Left forelimb (tissue), 1 donor: ENCODE measurements around the gene GBP7.
"Not testable (repeated sequence)": the region's sequence is repeated elsewhere in the genome, so short reads cannot be mapped to it uniquely, and the experiment has no call there.

Experiments
- DNase-seq: peaks from one replicate; pipeline ENCODE4 v3.0.0-alpha.2; 2018; ENCODE audit warnings: low spot score

GBP7 gene

GRCh38 chr1:89170170-89171066 lies 5.4 kb downstream of the GBP7 start:
- no peak for DNase-seq

DNA sequence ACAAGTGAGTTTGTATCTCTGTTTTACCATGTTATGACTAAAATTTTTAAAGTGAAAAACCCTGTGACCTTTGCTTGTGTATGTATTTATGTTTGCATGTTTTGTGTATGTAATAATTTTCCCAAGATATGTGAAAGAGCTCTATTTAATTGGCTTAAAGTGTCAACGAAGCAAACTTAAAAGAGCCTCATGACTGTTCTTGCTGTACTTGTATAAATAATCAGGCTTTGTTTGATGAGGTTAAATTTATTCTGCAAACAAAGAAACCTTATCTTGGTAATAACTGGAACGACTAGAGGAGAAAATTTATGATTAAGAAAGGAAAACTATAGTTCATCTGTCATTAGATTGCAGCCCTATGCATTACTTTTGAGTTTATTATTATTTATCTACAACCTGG lies 6.6 kb downstream of the GBP7 start:
- DNase-seq = no peak

DNA sequence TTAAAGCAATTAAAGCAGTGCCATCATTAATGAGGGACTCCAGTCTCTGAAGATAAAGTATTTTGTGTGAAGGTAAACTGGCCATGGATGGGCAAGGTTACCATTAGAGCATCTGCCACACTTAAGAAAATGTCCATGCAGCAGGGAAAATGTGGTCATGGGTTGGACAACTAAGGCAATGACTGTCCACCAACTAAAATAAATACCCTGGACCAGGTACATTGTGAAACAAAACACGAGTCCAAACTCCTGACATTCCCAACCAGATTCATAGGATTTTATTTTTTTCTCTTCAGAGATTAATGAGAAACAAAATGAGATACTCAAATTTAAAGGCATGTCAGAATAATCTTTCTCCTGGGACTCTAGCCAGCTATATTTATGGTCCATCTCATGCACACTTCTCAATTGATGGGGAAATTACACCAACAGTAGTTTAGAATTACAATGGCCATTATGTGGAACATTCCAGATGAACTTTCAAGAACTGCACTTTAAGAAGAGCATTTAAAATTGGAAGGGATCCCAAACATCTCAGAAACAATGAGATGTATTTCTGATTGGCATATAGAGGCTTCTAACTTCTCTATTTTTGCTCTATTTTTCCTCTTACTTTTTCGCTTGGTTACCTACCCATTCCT lies 8.1 kb downstream of the GBP7 start:
- no peak for DNase-seq

DNA sequence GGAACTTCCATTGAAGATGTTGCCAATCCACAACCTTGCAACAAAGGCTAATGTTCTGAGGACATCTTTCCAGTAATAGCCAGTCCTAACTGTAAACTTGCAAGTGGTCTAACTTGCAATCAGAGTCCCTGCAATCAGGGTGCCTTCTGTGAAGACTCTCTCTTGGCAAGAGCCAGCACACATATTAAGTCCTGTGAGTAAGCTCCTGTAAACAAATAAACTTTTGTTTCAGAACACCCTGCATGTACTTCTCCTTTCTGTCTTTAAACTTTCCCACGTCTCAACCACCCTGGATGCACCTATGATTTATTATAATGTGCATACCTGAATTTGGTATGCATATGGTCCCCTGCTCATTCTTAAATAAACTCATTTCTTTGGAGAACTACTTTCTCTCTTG lies 9.1 kb downstream of the GBP7 start:
- no peak for DNase-seq

DNA sequence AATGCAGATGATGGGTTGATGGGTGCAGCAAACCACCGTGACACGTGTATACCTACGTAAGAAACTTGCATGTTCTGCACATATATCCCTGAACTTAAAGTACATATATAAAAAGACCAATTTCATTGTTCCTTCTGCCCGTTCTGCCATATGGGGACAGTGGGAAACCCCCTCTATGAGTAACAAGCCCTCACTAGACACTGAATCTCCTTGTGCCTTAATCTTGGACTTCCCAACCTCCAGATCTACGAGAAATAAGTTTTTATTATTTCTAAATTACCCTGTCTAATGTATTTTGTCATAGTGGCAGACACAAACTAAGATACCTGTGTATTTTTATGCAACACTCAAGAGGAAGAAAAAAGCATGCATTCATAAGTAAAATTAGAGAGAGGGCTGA lies 10.0 kb downstream of the GBP7 start:
- DNase-seq = no peak

DNA sequence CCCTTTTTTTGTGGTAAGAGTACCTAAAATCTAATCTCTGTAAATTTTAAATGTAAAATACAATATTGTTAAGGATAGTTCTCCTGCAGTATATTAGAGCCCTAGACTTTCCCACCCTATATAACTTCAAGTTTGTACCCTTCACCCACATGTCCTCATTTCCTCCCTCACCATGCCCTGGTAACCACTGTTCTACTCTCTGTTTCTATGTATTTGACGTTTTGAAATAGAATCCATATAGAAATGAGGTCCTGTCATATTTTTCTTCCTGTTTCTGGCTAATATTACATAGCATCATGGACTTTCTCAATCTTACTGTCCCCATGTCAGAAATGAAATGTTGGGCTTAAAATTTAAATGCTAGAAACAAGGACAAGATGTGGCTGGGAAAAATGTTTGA lies 24.8 kb downstream of the GBP7 start:
- no peak for DNase-seq

DNA sequence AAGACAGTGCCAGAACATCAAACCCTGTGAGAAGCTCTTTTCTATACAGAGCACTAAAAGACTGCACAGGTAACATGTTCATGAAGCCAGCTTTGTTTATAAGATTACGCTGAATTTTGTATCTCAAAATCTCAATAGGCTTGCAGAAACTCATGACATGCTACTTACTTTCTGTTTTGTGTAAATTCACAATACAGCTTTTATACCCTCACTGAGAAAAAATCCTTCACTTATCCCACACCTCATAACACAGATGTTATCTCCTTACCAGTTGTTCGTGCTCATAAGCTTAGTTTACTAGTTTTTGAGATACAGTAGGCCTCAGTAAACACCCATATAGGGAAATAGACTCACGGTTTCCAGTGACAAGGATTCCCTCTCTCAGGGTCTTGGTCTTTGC lies 25.8 kb downstream of the GBP7 start:
- DNase-seq = no peak

DNA sequence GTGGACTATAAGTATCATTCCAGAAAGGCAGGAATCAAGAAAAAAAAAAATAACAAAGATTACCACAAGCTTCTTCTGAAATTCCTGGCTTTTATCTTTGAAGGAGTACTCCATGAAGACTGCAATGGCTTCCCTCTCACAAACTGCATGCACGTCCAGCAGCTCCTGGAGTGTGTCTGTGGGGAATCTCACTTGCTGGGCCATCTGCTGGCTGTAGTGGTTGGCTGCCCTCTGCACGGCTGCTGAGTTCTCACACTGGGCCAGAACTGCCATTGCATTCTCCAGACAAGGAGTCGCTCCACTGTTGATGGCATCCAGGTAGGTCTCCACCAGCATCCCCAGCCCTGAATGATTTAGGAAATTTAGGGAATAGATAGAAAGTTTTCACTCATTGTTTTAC lies 26.6 kb downstream of the GBP7 start:
- DNase-seq = no peak

DNA sequence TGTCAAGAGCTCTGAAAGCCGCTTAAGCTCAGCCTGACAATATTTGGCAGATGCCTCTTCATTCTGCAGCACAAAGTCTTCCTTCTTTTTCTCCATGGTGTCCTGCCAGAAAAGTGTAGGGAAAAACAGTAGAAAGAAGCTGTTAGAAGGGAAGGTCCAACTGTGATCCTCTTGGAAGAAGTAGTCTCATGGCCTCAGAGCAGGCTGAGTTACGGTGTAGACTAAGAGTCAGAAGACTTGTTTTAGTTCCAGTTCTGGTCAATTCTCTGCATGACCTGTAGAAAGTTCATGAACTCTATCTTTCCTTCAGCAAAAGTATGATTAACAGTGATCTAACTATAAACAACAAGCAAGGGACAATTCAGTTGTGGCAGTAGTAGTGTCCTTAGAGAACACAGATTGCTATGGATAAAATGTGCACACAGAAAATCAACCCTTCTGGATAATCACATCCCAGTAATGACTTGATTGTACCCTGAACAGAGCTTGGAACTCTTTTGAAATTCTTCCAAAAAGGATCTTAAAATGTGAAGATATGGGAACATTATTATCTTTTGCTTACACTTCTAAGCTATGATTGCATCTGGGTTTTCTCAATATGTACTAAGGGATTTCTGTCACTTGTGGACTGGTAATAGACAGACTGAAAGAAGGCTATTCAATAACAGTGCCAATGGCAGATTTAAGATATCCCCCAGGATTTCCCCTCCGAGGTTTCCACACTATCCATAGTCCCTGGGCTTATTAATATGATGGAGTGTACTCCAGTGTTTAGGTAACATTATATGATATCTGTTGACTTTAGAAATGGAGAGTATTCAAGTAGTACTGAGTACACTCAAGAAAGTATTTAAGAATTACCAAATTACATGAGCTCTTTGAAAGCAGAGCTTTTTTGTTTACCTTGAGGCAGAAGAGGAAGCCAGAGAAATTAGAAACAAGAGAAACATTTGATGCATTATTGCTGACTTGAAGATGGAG lies 27.8 kb downstream of the GBP7 start:
- DNase-seq = no peak

- DNase-seq = no peak
Observed at GRCh38 chr1:89146721-89147120, 29.1 kb downstream of the GBP7 start.

- no peak for DNase-seq
Observed at GRCh38 chr1:89143484-89143883, 32.3 kb downstream of the GBP7 start.

DNA sequence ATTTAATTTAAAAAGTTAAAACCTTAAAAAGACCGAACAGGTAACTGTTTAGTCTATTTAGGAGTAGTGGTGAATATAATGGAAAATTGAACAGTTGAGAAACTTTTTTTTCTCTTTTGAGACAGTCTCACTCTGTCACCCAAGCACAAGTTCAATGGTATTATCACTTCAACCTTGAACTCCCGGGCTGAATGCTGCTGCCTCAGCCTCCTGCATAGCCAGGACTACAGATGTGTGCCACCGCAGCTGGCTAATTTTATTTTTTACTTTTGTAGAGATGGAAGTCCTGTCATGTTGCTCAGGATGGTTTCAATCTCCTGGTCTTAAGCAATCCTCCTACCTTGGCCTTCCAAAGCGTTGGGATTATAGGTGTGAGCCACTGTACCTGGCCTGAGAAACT lies 33.6 kb downstream of the GBP7 start:
- no peak for DNase-seq

GRCh38 chr1:89133747-89134146 lies 42.1 kb downstream of the GBP7 start:
- no peak for DNase-seq

DNA sequence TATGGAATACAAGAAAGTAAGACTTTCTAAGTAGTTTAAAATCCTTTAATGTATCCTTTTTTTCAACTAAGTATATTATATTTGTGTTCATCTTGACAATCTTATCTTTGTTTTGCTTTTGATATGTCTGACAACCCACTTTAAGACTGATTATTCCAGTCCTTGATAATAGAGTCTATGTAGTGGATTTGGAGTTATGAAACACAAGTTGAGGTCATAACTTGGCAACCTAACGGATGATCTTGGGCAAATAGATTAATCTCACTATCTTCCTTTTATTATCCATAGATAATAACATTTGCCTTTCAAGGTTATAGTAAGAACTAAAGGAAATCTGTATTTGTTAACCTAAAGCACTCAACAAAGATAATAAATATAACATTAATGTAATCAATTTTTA lies 45.1 kb downstream of the GBP7 start:
- no peak for DNase-seq

GRCh38 chr1:89129911-89130310 lies 45.9 kb downstream of the GBP7 start:
- no peak for DNase-seq

- not testable (repeated sequence) for DNase-seq
Observed at GRCh38 chr1:89128003-89128458, 47.8 kb downstream of the GBP7 start.

- DNase-seq = not testable (repeated sequence)
Observed at GRCh38 chr1:89126602-89127565, 48.9 kb downstream of the GBP7 start.

GRCh38 chr1:89125913-89126580 lies 49.8 kb downstream of the GBP7 start, which contains the start of gene GBP2:
TSS of gene GBP2 (minus strand) at chr1:89126114. CDS start at chr1:89121966, 4,148 bp downstream.
- DNase-seq = no peak

GRCh38 chr1:89125240-89125912 lies 50.4 kb downstream of the GBP7 start:
- no peak for DNase-seq

DNA sequence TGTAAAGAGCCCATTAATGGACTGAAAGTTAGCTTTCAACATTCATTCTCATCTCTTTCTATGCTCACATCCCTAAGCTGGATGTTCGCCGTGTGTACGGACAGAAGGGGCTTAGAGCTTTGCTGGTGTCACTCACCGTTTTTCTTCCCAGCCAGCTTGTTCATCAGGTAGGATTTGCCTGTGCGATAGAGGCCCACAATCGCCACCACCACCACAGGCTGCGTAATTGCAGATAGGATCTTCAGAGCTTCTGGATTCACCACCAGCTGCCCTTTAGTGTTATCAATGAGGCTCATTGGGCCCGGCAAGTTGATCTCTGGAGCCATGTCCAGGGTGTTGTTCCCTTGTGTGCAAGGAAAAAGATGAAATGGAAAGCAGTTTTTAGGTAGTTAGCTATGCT lies 54.2 kb downstream of the GBP7 start:
- no peak for DNase-seq
